OCI-LY7 (cell line): ENCODE results near the gene CMTM4. TPM values are rescaled to one million over a fixed set of nuclear protein-coding genes. Genes with fewer than 3 reads are reported as not detected.

Experiments used
- BruUV-seq: library from RNA; stranded (reverse); fragments of 400-500 nt; replicated peaks from 2 replicates; lab custom pipeline; 2021; lab: Mats Ljungman, UMichigan
- CTCF ChIA-PET: fragments of 300-600 bp; sonication (Branson Sonifier 250); formaldehyde crosslinking; loops from one replicate; lab custom pipeline; 2022; ENCODE audit warnings: antibody characterized with exemption; ENCODE audit not compliant: unreplicated experiment; lab: Charles Lee
- POLR2A ChIA-PET: fragments of 300-600 bp; sonication (Branson Sonifier 250); formaldehyde crosslinking; loops from one replicate; lab custom pipeline; 2022; ENCODE audit warnings: antibody characterized with exemption; lab: Charles Lee
- DNase-seq: peaks from one replicate; pipeline ENCODE4 v3.0.0-alpha.2; 2015; ENCODE audit warnings: low spot score
- H2AFZ ChIP-seq: fragments of 200-600 bp; sonication (generic), shearing (Covaris generic); 2 replicates; pipeline ENCODE4 v1.6.1; 2014; ENCODE audit warnings: mild to moderate bottlenecking, antibody characterized with exemption, low read length, moderate library complexity
- H3K27ac ChIP-seq: fragments of 200-600 bp; sonication (generic); 2 replicates; pipeline ENCODE4 v1.5.1; 2014; ENCODE audit warnings: mixed run types, low read depth, mild to moderate bottlenecking, moderate library complexity, low read length, inconsistent platforms; ENCODE audit not compliant: poor library complexity, severe bottlenecking
- H3K36me3 ChIP-seq: fragments of 200-600 bp; sonication (generic); 2 replicates; pipeline ENCODE4 v1.6.1; 2014; ENCODE audit warnings: mild to moderate bottlenecking, antibody characterized with exemption, low read length, moderate library complexity, mixed read lengths; ENCODE audit not compliant: insufficient read depth
- H3K4me1 ChIP-seq: fragments of 200-600 bp; sonication (generic); 2 replicates; pipeline ENCODE4 v1.5.1; 2014; ENCODE audit warnings: mild to moderate bottlenecking, low read length; ENCODE audit not compliant: insufficient read depth, poor library complexity, severe bottlenecking
- H3K4me2 ChIP-seq: fragments of 200-600 bp; sonication (generic); 2 replicates; pipeline ENCODE4 v1.6.1; 2014; ENCODE audit warnings: mild to moderate bottlenecking, low read length
- H3K4me3 ChIP-seq: fragments of 200-600 bp; sonication (generic); 2 replicates; pipeline ENCODE4 v1.5.1; 2014; ENCODE audit warnings: mild to moderate bottlenecking, low read depth, low read length; ENCODE audit not compliant: poor library complexity, severe bottlenecking
- H3K79me2 ChIP-seq: fragments of 200-600 bp; sonication (generic); 2 replicates; pipeline ENCODE4 v1.6.1; 2016; ENCODE audit warnings: low read depth, mild to moderate bottlenecking, low read length, moderate library complexity, mixed read lengths; ENCODE audit not compliant: insufficient read depth
- H3K9me2 ChIP-seq: fragments of 200-600 bp; sonication (generic); 2 replicates; pipeline ENCODE4 v1.6.1; 2016; ENCODE audit warnings: mild to moderate bottlenecking, low read length, mixed read lengths; ENCODE audit not compliant: insufficient read depth
- H3K9me3 ChIP-seq: fragments of 200-600 bp; sonication (generic); 2 replicates; pipeline ENCODE4 v1.6.1; 2014; ENCODE audit warnings: mild to moderate bottlenecking, mixed run types, low read length, mixed read lengths
- H4K20me1 ChIP-seq: fragments of 200-600 bp; sonication (generic); 2 replicates; pipeline ENCODE4 v1.6.1; 2014; ENCODE audit warnings: mild to moderate bottlenecking, antibody characterized with exemption, low read length, moderate library complexity, mixed read lengths; ENCODE audit not compliant: insufficient read depth
- CTCF ChIP-seq: fragments of 200-600 bp; sonication (generic); conservative IDR thresholded peaks from 2 replicates; pipeline ENCODE4 v1.5.1; 2014; ENCODE audit warnings: mild to moderate bottlenecking, antibody characterized with exemption, low read length, moderate library complexity, mixed read lengths
- EZH2phosphoT487 ChIP-seq: fragments of 200-600 bp; sonication (generic); IDR thresholded peaks from 2 replicates; pipeline ENCODE4 v1.6.1; 2018; ENCODE audit warnings: low read depth, borderline replicate concordance, mild to moderate bottlenecking, mixed run types, antibody characterized with exemption, low read length, moderate library complexity, mixed read lengths
- intact Hi-C: fragments of 100-400 bp; cut with micrococcal nuclease; formaldehyde crosslinking; loops from one replicate; pipeline ENCODE4 v1.10.0; 2022; ENCODE audit not compliant: unreplicated experiment
- total RNA-seq, 2 experiments: library from RNA; depleted of rRNA in 1 of 2; stranded (reverse); fragments of >200 nt in 1 of 2; shearing (Covaris generic) in 1 of 2; gene quantifications; 2 replicates each; pipeline ENCODE4 v1.2.3, GENCODE V29; 2014 to 2022

CMTM4 gene
- total RNA-seq, 2 experiments from 2014 or later, result 0.03 to 1.3 TPM

GRCh38 chr16:66740533-66740932 lies 44.0 kb upstream of the CMTM4 start:
- no peaks in the 10 kb centered on the region for H3K4me1 ChIP-seq
- H4K20me1 ChIP-seq, result peaks cover 4% of the 10 kb centered on the region
- H3K36me3 ChIP-seq, result peaks cover 97% of the 10 kb centered on the region
- intact Hi-C loops, result no loop called here
- H3K4me2 ChIP-seq, result no peak overlapping the region
- POLR2A ChIA-PET, result no interaction called here
- no peak for TF ChIP-seq EZH2phosphoT487
- TF ChIP-seq CTCF, result no peak
- H2AFZ ChIP-seq, result no peak overlapping the region
- H3K79me2 ChIP-seq, result peaks cover 9% of the 10 kb centered on the region
- no peaks in the 10 kb centered on the region for H3K9me2 ChIP-seq
- H3K4me3 ChIP-seq, result no peak overlapping the region
- no peak for DNase-seq
- CTCF ChIA-PET, result no interaction called here
- no peaks in the 10 kb centered on the region for H3K9me3 ChIP-seq
- H3K27ac ChIP-seq, result no peak overlapping the region
- no TSS peak for BruUV-seq

- Histone ChIP-seq H3K27ac (no peak overlapping the region), H3K4me3 (no peak overlapping the region), H4K20me1 (peaks cover 4% of the 10 kb centered on the region), H3K36me3 (peaks cover 97% of the 10 kb centered on the region), H2AFZ (no peak overlapping the region), H3K4me1 (no peaks in the 10 kb centered on the region), H3K4me2 (no peak overlapping the region), H3K79me2 (peaks cover 9% of the 10 kb centered on the region), H3K9me3 (no peaks in the 10 kb centered on the region), H3K9me2 (no peaks in the 10 kb centered on the region)
- BruUV-seq, result no TSS peak
- intact Hi-C loops, result no loop called here
- ChIA-PET CTCF (no interaction called here), POLR2A (no interaction called here)
- TF ChIP-seq CTCF (peak; percentile 88), EZH2phosphoT487 (no peak)
- peak; percentile 53 for DNase-seq
Measured at GRCh38 chr16:66740010-66740409, 43.5 kb upstream of the CMTM4 start.

GRCh38 chr16:66735891-66736290 lies 39.3 kb upstream of the CMTM4 start:
- intact Hi-C loops, result no loop called here
- Histone ChIP-seq H3K79me2 (peaks cover 9% of the 10 kb centered on the region), H4K20me1 (peaks cover 4% of the 10 kb centered on the region), H3K36me3 (peaks cover 100% of the 10 kb centered on the region), H3K4me1 (no peaks in the 10 kb centered on the region), H3K4me3 (no peak overlapping the region), H2AFZ (no peak overlapping the region), H3K9me2 (no peaks in the 10 kb centered on the region), H3K27ac (no peak overlapping the region), H3K4me2 (no peak overlapping the region), H3K9me3 (no peaks in the 10 kb centered on the region)
- no TSS peak for BruUV-seq
- DNase-seq, result no peak
- CTCF ChIA-PET, result no interaction called here
- POLR2A ChIA-PET, result no interaction called here
- TF ChIP-seq CTCF (no peak), EZH2phosphoT487 (no peak)
